ENCODE results near the gene DDX17.

DNA sequence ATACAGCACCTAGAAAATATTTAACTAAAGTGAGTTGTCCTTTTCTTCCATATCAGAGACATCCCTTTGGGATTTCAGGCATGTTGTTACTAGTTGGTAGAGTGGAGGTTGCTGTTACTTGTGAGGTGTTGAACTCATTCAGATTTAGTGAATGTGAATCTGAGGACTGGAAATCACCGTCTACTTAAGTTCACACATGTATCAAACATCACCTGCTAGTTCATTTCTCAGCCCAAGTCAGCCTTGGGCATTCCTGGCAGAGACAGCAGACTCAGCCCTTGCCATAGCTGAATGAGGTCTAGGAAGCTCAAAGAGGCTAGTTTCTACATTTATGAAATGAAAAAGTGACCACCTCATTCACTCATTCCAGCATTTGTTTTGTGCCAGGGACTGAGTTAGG lies 28.5 kb downstream of the DDX17 start:
- no peak for TF ChIP-seq PAX5 (IDR thresholded peaks at IDR 0.05; ENCODE audit: insufficient read depth, low read length, severe bottlenecking)
- no peak for TF ChIP-seq POLR2A (IDR thresholded peaks at IDR 0.05; ENCODE audit: low read depth, low read length)
- TF ChIP-seq TAF1 (IDR thresholded peaks at IDR 0.05; ENCODE audit: low read depth, low read length) = no peak
- TF ChIP-seq POLR2AphosphoS5 (IDR thresholded peaks at IDR 0.05; ENCODE audit: low read depth, low read length) = no peak
- no peak for TF ChIP-seq SPI1 (IDR thresholded peaks at IDR 0.05; ENCODE audit: low read depth, low read length)
- TF ChIP-seq POU2F2 (IDR thresholded peaks at IDR 0.05; ENCODE audit: low read depth, low read length) = no peak
